Measurements from ENCODE around the gene EPS8L2.
"Not testable (repeated sequence)": the region's sequence is repeated elsewhere in the genome, so short reads cannot be mapped to it uniquely, and the experiment has no call there.

Gene EPS8L2

GRCh38 chr11:726278-727220 lies 20.5 kb downstream of the EPS8L2 start:
- DNase-seq, result peak; percentile 54

GRCh38 chr11:727281-727701 lies 21.3 kb downstream of the EPS8L2 start:
- DNase-seq, result no peak

GRCh38 chr11:727859-728748 lies 22.1 kb downstream of the EPS8L2 start:
- peak; percentile 84 for DNase-seq

GRCh38 chr11:728901-729491 lies 23.0 kb downstream of the EPS8L2 start:
- no peak for DNase-seq

- no peak for DNase-seq
Observed at GRCh38 chr11:729492-730074, 23.6 kb downstream of the EPS8L2 start.

GRCh38 chr11:733072-733471 lies 27.0 kb downstream of the EPS8L2 start:
- DNase-seq, result no peak

GRCh38 chr11:734541-734940 lies 28.5 kb downstream of the EPS8L2 start:
- DNase-seq, result not testable (repeated sequence)

GRCh38 chr11:737366-737765 lies 31.3 kb downstream of the EPS8L2 start:
- DNase-seq, result no peak

- DNase-seq, result not testable (repeated sequence)
Observed at GRCh38 chr11:737899-738298, 31.9 kb downstream of the EPS8L2 start.

GRCh38 chr11:742156-742546 lies 36.1 kb downstream of the EPS8L2 start:
- no peak for DNase-seq

- DNase-seq, result no peak
Observed at GRCh38 chr11:742571-743201, 36.7 kb downstream of the EPS8L2 start.

- DNase-seq, result no peak
Observed at GRCh38 chr11:745428-745827, 39.4 kb downstream of the EPS8L2 start.

GRCh38 chr11:746289-747157 lies 40.5 kb downstream of the EPS8L2 start:
- peak; percentile 17 for DNase-seq

GRCh38 chr11:747158-748006 lies 41.4 kb downstream of the EPS8L2 start, which contains the start of gene TALDO1:
TALDO1 (plus strand) TSS chr11:747464; CDS start chr11:747482, 18 bp downstream.
- peak; percentile 88 for DNase-seq

- DNase-seq, result no peak
Observed at GRCh38 chr11:748007-748359, 42.0 kb downstream of the EPS8L2 start.

GRCh38 chr11:749731-750130 lies 43.7 kb downstream of the EPS8L2 start:
- DNase-seq, result no peak

GRCh38 chr11:760236-760635 lies 54.2 kb downstream of the EPS8L2 start:
- no peak for DNase-seq

GRCh38 chr11:761526-762108 lies 55.6 kb downstream of the EPS8L2 start:
- no peak for DNase-seq

GRCh38 chr11:762421-763072 lies 56.5 kb downstream of the EPS8L2 start:
- peak; percentile 9 for DNase-seq
